ENCODE measurements around the gene NDUFA5.
"Not testable (repeated sequence)": the region's sequence is repeated elsewhere in the genome, so short reads cannot be mapped to it uniquely, and the experiment has no call there.

The NDUFA5 gene

GRCh38 chr7:123557016-123557397, 611 bp downstream of the NDUFA5 start:
- DNase-seq (ENCODE audit: low spot score) = no peak

GRCh38 chr7:123555484-123555883, 2.1 kb downstream of the NDUFA5 start:
- no peak for DNase-seq (ENCODE audit: low spot score)

GRCh38 chr7:123553159-123553558, 4.5 kb downstream of the NDUFA5 start:
- no peak for DNase-seq (ENCODE audit: low spot score)

GRCh38 chr7:123552641-123553040, 5.0 kb downstream of the NDUFA5 start:
- DNase-seq (ENCODE audit: low spot score) = no peak

GRCh38 chr7:123552134-123552533, 5.5 kb downstream of the NDUFA5 start:
- DNase-seq (ENCODE audit: low spot score) = not testable (repeated sequence)

GRCh38 chr7:123548406-123548805, 9.2 kb downstream of the NDUFA5 start:
- DNase-seq (ENCODE audit: low spot score) = no peak

- no peak for DNase-seq (ENCODE audit: low spot score)
These were observed 17.7 kb downstream of the NDUFA5 start for GRCh38 chr7:123539871-123540270.

GRCh38 chr7:123538897-123539296, 18.7 kb downstream of the NDUFA5 start:
- DNase-seq (ENCODE audit: low spot score) = no peak

GRCh38 chr7:123538189-123538714, 19.4 kb downstream of the NDUFA5 start:
- DNase-seq (ENCODE audit: low spot score) = no peak

- DNase-seq (ENCODE audit: low spot score) = no peak
These were observed 20.5 kb downstream of the NDUFA5 start for GRCh38 chr7:123537026-123537642.

GRCh38 chr7:123535517-123535916, 22.1 kb downstream of the NDUFA5 start:
- DNase-seq (ENCODE audit: low spot score) = no peak

GRCh38 chr7:123534383-123535260, 23.0 kb downstream of the NDUFA5 start, which contains the start of gene IQUB:
TSS of gene IQUB (minus strand) at chr7:123534595. CDS start at chr7:123512340, 22,255 bp downstream.
- peak; percentile 100 for DNase-seq (ENCODE audit: low spot score)

GRCh38 chr7:123533929-123534382, 23.7 kb downstream of the NDUFA5 start:
- DNase-seq (ENCODE audit: low spot score) = peak; percentile 9

GRCh38 chr7:123533553-123533917, 24.1 kb downstream of the NDUFA5 start:
- no peak for DNase-seq (ENCODE audit: low spot score)

- DNase-seq (ENCODE audit: low spot score) = not testable (repeated sequence)
These were observed 24.6 kb downstream of the NDUFA5 start for GRCh38 chr7:123532788-123533552.

GRCh38 chr7:123532343-123532742, 25.3 kb downstream of the NDUFA5 start:
- DNase-seq (ENCODE audit: low spot score) = not testable (repeated sequence)

GRCh38 chr7:123530035-123530591, 27.5 kb downstream of the NDUFA5 start:
- DNase-seq (ENCODE audit: low spot score) = not testable (repeated sequence)

GRCh38 chr7:123528265-123528664, 29.4 kb downstream of the NDUFA5 start:
- DNase-seq (ENCODE audit: low spot score) = no peak

- not testable (repeated sequence) for DNase-seq (ENCODE audit: low spot score)
These were observed 29.8 kb downstream of the NDUFA5 start for GRCh38 chr7:123527712-123528225.

GRCh38 chr7:123526533-123526932, 31.1 kb downstream of the NDUFA5 start:
- not testable (repeated sequence) for DNase-seq (ENCODE audit: low spot score)

GRCh38 chr7:123522066-123522465, 35.6 kb downstream of the NDUFA5 start:
- DNase-seq (ENCODE audit: low spot score) = no peak

- DNase-seq (ENCODE audit: low spot score) = no peak
These were observed 52.4 kb downstream of the NDUFA5 start for GRCh38 chr7:123505221-123505620.
